B cell (primary cell): ENCODE data around the gene NLRC5. TPM values are rescaled to one million over a fixed set of nuclear protein-coding genes. Genes with fewer than 3 reads are reported as not detected.
A peak's percentile ranks its signal among the peaks of the same experiment; 100 is the strongest.

Experiments used
- ATAC-seq: fragments of 200-7000 bp; cut with Tn5 transposase; one replicate; pipeline ENCODE4 v1.10.0; 2021; ENCODE audit warnings: low read depth, mild to moderate bottlenecking, moderate number of reproducible peaks, moderate library complexity
- CTCF ChIA-PET: fragments of 350-600 bp; sonication (Branson Sonifier 250); formaldehyde crosslinking; loops from one replicate; lab custom pipeline; 2021; ENCODE audit warnings: antibody characterized with exemption, inconsistent platforms; lab: Charles Lee
- POLR2A ChIA-PET: fragments of 350-600 bp; sonication (Branson Sonifier 250); formaldehyde crosslinking; loops from one replicate; lab custom pipeline; 2021; ENCODE audit warnings: antibody characterized with exemption; lab: Charles Lee
- DNase-seq: peaks from one replicate; pipeline ENCODE4 v3.0.0; 2013
- H2AFZ ChIP-seq: 2 replicates; pipeline ENCODE4 v1.6.1; 2012; ENCODE audit warnings: mild to moderate bottlenecking, low read depth, low read length; ENCODE audit not compliant: insufficient read depth, poor library complexity, severe bottlenecking
- H3K27ac ChIP-seq, 2 donors: 1 replicate in 1 of 2; 2 replicates in 1 of 2; pipeline ENCODE4 v1.5.1; 2012 to 2013; ENCODE audit warnings: low read length in 2 of 2, mild to moderate bottlenecking in 2 of 2, moderate library complexity in 1 of 2
- H3K27me3 ChIP-seq, 4 experiments: fragments of 200-600 bp in 1 of 4; sonication (generic) in 1 of 4; replicated peaks in 1 of 4; 1 replicate in 2 of 4; 2 replicates in 2 of 4; pipeline versions ENCODE4 v1.6.1 to v1.7.0; 2013 to 2016; ENCODE audit warnings: low read length in 3 of 4, mild to moderate bottlenecking in 2 of 4, mixed read lengths in 1 of 4, moderate library complexity in 1 of 4; ENCODE audit not compliant: insufficient read depth in 4 of 4, control insufficient read depth in 3 of 4; ENCODE audit errors: control extremely low read depth in 1 of 4
- H3K36me3 ChIP-seq, 2 experiments: replicated peaks in 1 of 2; 1 replicate in 1 of 2; 2 replicates in 1 of 2; pipeline versions ENCODE4 v1.6.1 to v1.7.1; 2013; ENCODE audit warnings: low read length in 1 of 2; ENCODE audit not compliant: insufficient read depth in 2 of 2, control insufficient read depth in 1 of 2; ENCODE audit errors: control extremely low read depth in 1 of 2, extremely low read depth in 1 of 2
- H3K4me1 ChIP-seq, 2 donors: fragments of 200-600 bp in 1 of 2; sonication (generic) in 1 of 2; 1 replicate in 1 of 2; 2 replicates in 1 of 2; pipeline versions ENCODE4 v1.5.1 to v1.6.1; 2013 to 2017; ENCODE audit warnings: low read length in 2 of 2; ENCODE audit not compliant: control insufficient read depth in 2 of 2, insufficient read depth in 2 of 2
- H3K4me2 ChIP-seq: replicated peaks from 2 replicates; pipeline ENCODE3; 2012; ENCODE audit warnings: mild to moderate bottlenecking, low read depth, low read length; ENCODE audit not compliant: poor library complexity, severe bottlenecking
- H3K4me3 ChIP-seq, 5 experiments: fragments of 200-600 bp in 1 of 5; sonication (generic) in 1 of 5; 1 replicate in 3 of 5; 2 replicates in 2 of 5; pipeline versions ENCODE4 v1.5.1 to v1.7.0; 2011 to 2016; ENCODE audit warnings: low read length in 4 of 5, mild to moderate bottlenecking in 4 of 5, low read depth in 2 of 5, control low read depth in 1 of 5, moderate library complexity in 1 of 5; ENCODE audit not compliant: insufficient read depth in 1 of 5; ENCODE audit errors: control extremely low read depth in 1 of 5, extremely low read depth in 1 of 5
- H3K79me2 ChIP-seq: fragments of 200-600 bp; sonication (generic); one replicate; pipeline ENCODE4 v1.6.0; 2016; ENCODE audit warnings: low read length; ENCODE audit not compliant: control insufficient read depth, insufficient read depth
- H3K9ac ChIP-seq: fragments of 200-600 bp; sonication (generic); 2 replicates; pipeline ENCODE4 v1.6.1; 2017; ENCODE audit warnings: mild to moderate bottlenecking, low read length, moderate library complexity
- H3K9me3 ChIP-seq, 3 donors: one replicate each; pipeline versions ENCODE4 v1.6.1 to v1.7.1; 2013; ENCODE audit warnings: low read length in 2 of 3; ENCODE audit not compliant: control insufficient read depth in 2 of 3, insufficient read depth in 1 of 3; ENCODE audit errors: control extremely low read depth in 1 of 3
- H4K20me1 ChIP-seq: 2 replicates; pipeline ENCODE4 v1.6.0; 2012; ENCODE audit warnings: mild to moderate bottlenecking, low read length; ENCODE audit not compliant: insufficient read depth, control insufficient read depth, poor library complexity, severe bottlenecking
- H3K27ac Mint-ChIP-seq: one replicate; pipeline ENCODE4 v1.8.0; 2021; ENCODE audit warnings: mixed read lengths
- H3K27me3 Mint-ChIP-seq: one replicate; pipeline ENCODE4 v1.8.0; 2021; ENCODE audit warnings: mixed read lengths
- H3K4me1 Mint-ChIP-seq: one replicate; pipeline ENCODE4 v1.8.0; 2021; ENCODE audit warnings: mixed read lengths
- H3K4me3 Mint-ChIP-seq: one replicate; pipeline ENCODE4 v1.8.0; 2021; ENCODE audit warnings: mixed read lengths
- H3K9me3 Mint-ChIP-seq: one replicate; pipeline ENCODE4 v1.8.0; 2022; ENCODE audit warnings: mixed read lengths; ENCODE audit not compliant: insufficient read depth
- CTCF ChIP-seq: fragments of 200-600 bp; IDR thresholded peaks from one replicate; pipeline ENCODE4 v1.8.0; 2022; ENCODE audit warnings: antibody characterized with exemption, mild to moderate bottlenecking
- EZH2 ChIP-seq: IDR thresholded peaks from 2 replicates; pipeline ENCODE4 v1.6.1; 2012; ENCODE audit warnings: borderline replicate concordance, low read depth, mild to moderate bottlenecking, moderate library complexity, low read length; ENCODE audit not compliant: insufficient read depth, poor library complexity, severe bottlenecking
- WGBS: methylation state at CpG from one replicate; pipeline ENCODE4 v1.1.5; 2013; ENCODE audit warnings: missing lambda C conversion rate; ENCODE audit not compliant: insufficient coverage; 5-methylcytosine and 5-hydroxymethylcytosine counted together
- intact Hi-C: fragments of 100-400 bp; cut with micrococcal nuclease; formaldehyde crosslinking; loops from one replicate; pipeline ENCODE4 v1.10.0; 2022
- polyA plus RNA-seq: library from polyadenylated mRNA; depleted of rRNA; stranded (reverse); fragments of >200 nt; gene quantifications from 2 replicates; pipeline ENCODE4 v1.2.3, GENCODE V29; 2012
- total RNA-seq, 2 donors: library from RNA; stranded (reverse); fragments of 120-200 nt in 1 of 2; gene quantifications; 1 replicate in 1 of 2; 2 replicates in 1 of 2; pipeline versions ENCODE4 v1.2.3 to v1.2.4, GENCODE V29; 2013 to 2022

NLRC5 gene
- total and polyA plus RNA-seq, 2 donors (not counting 1 experiment from before 2014, with no cell fraction given), result 349 to 510 TPM

- H3K9ac ChIP-seq, result no peak overlapping the region
- no peak overlapping the region for H3K4me2 ChIP-seq
- Mint-ChIP-seq H3K27me3 (no peaks in the 10 kb centered on the region), H3K4me1 (peaks cover 52% of the 10 kb centered on the region), H3K9me3 (no peaks in the 10 kb centered on the region), H3K27ac (peak overlapping the region; percentile 66), H3K4me3 (peak overlapping the region; percentile 2)
- peaks cover 43 to 52% of the 10 kb centered on the region in 2 donors for H3K4me1 ChIP-seq
- no peak for DNase-seq
- CTCF ChIA-PET, result interaction anchor here (0.8 to 7.5 kb wide), 5 partner anchors 11 to 72 kb away, joined by 3 to 49 read pairs (median 4); partner anchors contain the start of gene CETP
- TF ChIP-seq CTCF (no peak), EZH2 (no peak)
- peaks cover 95% of the 10 kb centered on the region for H3K79me2 ChIP-seq
- intact Hi-C loops, result no loop called here
- no peaks in the 10 kb centered on the region for H3K9me3 ChIP-seq
- H3K36me3 ChIP-seq, result peaks cover 5 to 17% of the 10 kb centered on the region in 2 experiments
- no peaks in the 10 kb centered on the region for H3K27me3 ChIP-seq
- H4K20me1 ChIP-seq, result no peaks in the 10 kb centered on the region
- no peak overlapping the region for H3K27ac ChIP-seq
- WGBS, result 93% methylated on average over 7 of the region's 13 CpGs
- no peak for ATAC-seq
- POLR2A ChIA-PET, result interaction anchor here (0.5 to 1.7 kb wide), 2 partner anchors 14 to 28 kb away, joined by 4 read pairs; no protein-coding TSS in a partner anchor
- no peak overlapping the region for H2AFZ ChIP-seq
- no peak overlapping the region for H3K4me3 ChIP-seq
Measured at GRCh38 chr16:57012353-57012752, 23.0 kb downstream of the NLRC5 start.

GRCh38 chr16:57013229-57013628 lies 23.9 kb downstream of the NLRC5 start:
- H3K4me2 ChIP-seq, result no peak overlapping the region
- WGBS, result 86% methylated on average over 1 of the region's 2 CpGs
- H3K27ac ChIP-seq, result peak overlapping the region in 1 of 2 donors; percentile 75
- no peak overlapping the region for H3K9ac ChIP-seq
- peaks cover under 1% of the 10 kb centered on the region for H4K20me1 ChIP-seq
- H3K79me2 ChIP-seq, result peaks cover 96% of the 10 kb centered on the region
- peak overlapping the region; percentile 41 for H3K27ac Mint-ChIP-seq
- POLR2A ChIA-PET, result interaction anchor here (0.6 kb wide), 1 partner anchor 32 kb away, joined by 3 read pairs; no protein-coding TSS in a partner anchor
- H2AFZ ChIP-seq, result no peak overlapping the region
- peak overlapping the region; percentile 66 for H3K4me3 Mint-ChIP-seq
- CTCF ChIA-PET, result interaction anchor here (1.3 to 7.5 kb wide), 2 partner anchors 14 to 49 kb away, joined by 3 to 49 read pairs; partner anchors contain the start of gene CETP
- no peaks in the 10 kb centered on the region for H3K9me3 ChIP-seq
- no peaks in the 10 kb centered on the region for H3K9me3 Mint-ChIP-seq
- H3K4me1 Mint-ChIP-seq, result peaks cover 47% of the 10 kb centered on the region
- intact Hi-C loops, result no loop called here
- H3K27me3 Mint-ChIP-seq, result no peaks in the 10 kb centered on the region
- DNase-seq, result no peak
- no peak for ATAC-seq
- H3K27me3 ChIP-seq, result no peaks in the 10 kb centered on the region
- H3K4me1 ChIP-seq, result peaks cover 36 to 45% of the 10 kb centered on the region in 2 donors
- peaks cover 10 to 25% of the 10 kb centered on the region in 2 experiments for H3K36me3 ChIP-seq
- TF ChIP-seq EZH2 (no peak), CTCF (no peak)
- H3K4me3 ChIP-seq, result no peak overlapping the region
